ENCODE measurements around the gene PDHA2.

PDHA2 gene

GRCh38 chr4:95839891-95840290 lies at the start of gene PDHA2:
Gene PDHA2 (plus strand): TSS chr4:95840093. CDS start chr4:95840151, 58 bp downstream.
- Histone ChIP-seq H3K36me3 (ENCODE audit: insufficient read depth, insufficient read length, low read length) (no peaks in the 10 kb centered on the region), H3K4me3 (ENCODE audit: insufficient read length, low read depth) (no peak within 1 kb of the TSS), H3K27me3 (ENCODE audit: insufficient read depth, insufficient read length) (no peaks in the 10 kb centered on the region), H3K4me1 (ENCODE audit: insufficient read depth, insufficient read length) (no peaks in the 10 kb centered on the region), H3K9me3 (ENCODE audit: insufficient read depth, low read length) (no peaks in the 10 kb centered on the region), H3K9ac (ENCODE audit: insufficient read length, low read depth) (no peak within 1 kb of the TSS)
- no peak for DNase-seq (ENCODE audit: low read depth, low spot score)
- TF ChIP-seq SUZ12 (IDR thresholded peaks at IDR 0.05; ENCODE audit: extremely low read depth, insufficient read depth, insufficient read length): no peak
- no peak for TF ChIP-seq YY1 (IDR thresholded peaks at IDR 0.05; ENCODE audit: insufficient read depth, insufficient read length)
- TF ChIP-seq ZNF274 (IDR thresholded peaks at IDR 0.05; ENCODE audit: low read depth, low read length): no peak

DNA sequence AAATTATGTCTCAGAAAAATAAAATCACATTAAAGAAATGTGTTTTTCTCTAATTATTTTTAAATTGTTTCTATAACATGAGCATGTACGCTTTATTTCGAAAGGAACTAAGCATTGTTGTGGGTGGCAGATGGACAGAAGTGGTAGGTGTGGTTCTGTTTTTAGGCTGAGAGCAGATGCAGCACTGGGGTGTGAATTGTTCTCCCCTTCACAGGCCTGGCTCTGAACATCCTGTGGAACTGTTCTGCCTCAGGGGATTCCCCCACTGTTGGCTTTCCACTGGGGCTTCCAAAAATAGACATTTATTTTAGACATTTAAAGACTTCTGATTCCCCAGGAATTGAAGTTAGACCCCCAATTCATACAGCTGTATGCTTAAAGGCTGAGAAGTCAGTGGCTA lies 41.9 kb upstream of the PDHA2 start:
- Histone ChIP-seq H3K4me3 (ENCODE audit: insufficient read length, low read depth) (no peak overlapping the region), H3K9me3 (ENCODE audit: insufficient read depth, low read length) (no peaks in the 10 kb centered on the region), H3K27me3 (ENCODE audit: insufficient read depth, insufficient read length) (no peaks in the 10 kb centered on the region), H3K9ac (ENCODE audit: insufficient read length, low read depth) (no peak overlapping the region), H3K4me1 (ENCODE audit: insufficient read depth, insufficient read length) (no peaks in the 10 kb centered on the region), H3K36me3 (ENCODE audit: insufficient read depth, insufficient read length, low read length) (no peaks in the 10 kb centered on the region)
- no peak for DNase-seq (ENCODE audit: low read depth, low spot score)
- TF ChIP-seq ZNF274 (IDR thresholded peaks at IDR 0.05; ENCODE audit: low read depth, low read length) (no peak), SUZ12 (IDR thresholded peaks at IDR 0.05; ENCODE audit: extremely low read depth, insufficient read depth, insufficient read length) (no peak), YY1 (IDR thresholded peaks at IDR 0.05; ENCODE audit: insufficient read depth, insufficient read length) (no peak)

- no peaks in the 10 kb centered on the region for H3K9me3 ChIP-seq (ENCODE audit: insufficient read depth, low read length)
- no peak for TF ChIP-seq ZNF274 (IDR thresholded peaks at IDR 0.05; ENCODE audit: low read depth, low read length)
- TF ChIP-seq SUZ12 (IDR thresholded peaks at IDR 0.05; ENCODE audit: extremely low read depth, insufficient read depth, insufficient read length): no peak
- TF ChIP-seq YY1 (IDR thresholded peaks at IDR 0.05; ENCODE audit: insufficient read depth, insufficient read length): no peak
- no peaks in the 10 kb centered on the region for H3K27me3 ChIP-seq (ENCODE audit: insufficient read depth, insufficient read length)
- no peaks in the 10 kb centered on the region for H3K36me3 ChIP-seq (ENCODE audit: insufficient read depth, insufficient read length, low read length)
- H3K4me1 ChIP-seq (ENCODE audit: insufficient read depth, insufficient read length): no peaks in the 10 kb centered on the region
- no peak overlapping the region for H3K4me3 ChIP-seq (ENCODE audit: insufficient read length, low read depth)
- no peak for DNase-seq (ENCODE audit: low read depth, low spot score)
- H3K9ac ChIP-seq (ENCODE audit: insufficient read length, low read depth): no peak overlapping the region
Observed at GRCh38 chr4:95798727-95799126, 41.2 kb upstream of the PDHA2 start.

DNA sequence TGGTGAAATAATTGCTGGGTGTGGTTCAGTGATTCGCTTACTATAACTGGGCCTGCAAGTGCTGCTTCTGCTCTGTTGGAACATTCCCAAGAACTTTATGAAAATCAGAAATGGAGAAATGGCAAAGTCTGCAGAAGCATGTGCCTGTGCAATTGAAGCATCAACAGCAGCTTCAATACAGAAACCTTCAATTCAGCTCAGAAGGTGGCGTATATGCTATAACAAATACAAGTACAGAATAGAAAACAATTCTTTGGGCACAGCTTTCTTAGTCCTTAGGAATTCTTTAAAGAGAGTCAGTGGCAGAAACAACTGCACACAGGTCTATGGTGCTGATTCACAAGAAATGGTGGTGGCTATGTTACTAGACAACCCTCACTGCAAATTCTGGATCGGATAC lies 18.0 kb upstream of the PDHA2 start:
- Histone ChIP-seq H3K4me3 (ENCODE audit: insufficient read length, low read depth) (no peak overlapping the region), H3K27me3 (ENCODE audit: insufficient read depth, insufficient read length) (no peaks in the 10 kb centered on the region), H3K9me3 (ENCODE audit: insufficient read depth, low read length) (no peaks in the 10 kb centered on the region), H3K36me3 (ENCODE audit: insufficient read depth, insufficient read length, low read length) (no peaks in the 10 kb centered on the region), H3K4me1 (ENCODE audit: insufficient read depth, insufficient read length) (no peaks in the 10 kb centered on the region), H3K9ac (ENCODE audit: insufficient read length, low read depth) (no peak overlapping the region)
- TF ChIP-seq ZNF274 (IDR thresholded peaks at IDR 0.05; ENCODE audit: low read depth, low read length) (no peak), SUZ12 (IDR thresholded peaks at IDR 0.05; ENCODE audit: extremely low read depth, insufficient read depth, insufficient read length) (no peak), YY1 (IDR thresholded peaks at IDR 0.05; ENCODE audit: insufficient read depth, insufficient read length) (no peak)
- DNase-seq (ENCODE audit: low read depth, low spot score): no peak

- TF ChIP-seq YY1 (IDR thresholded peaks at IDR 0.05; ENCODE audit: insufficient read depth, insufficient read length) (no peak), ZNF274 (IDR thresholded peaks at IDR 0.05; ENCODE audit: low read depth, low read length) (no peak), SUZ12 (IDR thresholded peaks at IDR 0.05; ENCODE audit: extremely low read depth, insufficient read depth, insufficient read length) (no peak)
- H3K9me3 ChIP-seq (ENCODE audit: insufficient read depth, low read length): no peaks in the 10 kb centered on the region
- H3K27me3 ChIP-seq (ENCODE audit: insufficient read depth, insufficient read length): no peaks in the 10 kb centered on the region
- no peaks in the 10 kb centered on the region for H3K4me1 ChIP-seq (ENCODE audit: insufficient read depth, insufficient read length)
- no peaks in the 10 kb centered on the region for H3K36me3 ChIP-seq (ENCODE audit: insufficient read depth, insufficient read length, low read length)
- H3K9ac ChIP-seq (ENCODE audit: insufficient read length, low read depth): no peak overlapping the region
- no peak for DNase-seq (ENCODE audit: low read depth, low spot score)
- no peak overlapping the region for H3K4me3 ChIP-seq (ENCODE audit: insufficient read length, low read depth)
Observed at GRCh38 chr4:95825546-95825945, 14.3 kb upstream of the PDHA2 start.

- DNase-seq (ENCODE audit: low read depth, low spot score): no peak
- Histone ChIP-seq H3K36me3 (ENCODE audit: insufficient read depth, insufficient read length, low read length) (no peaks in the 10 kb centered on the region), H3K9ac (ENCODE audit: insufficient read length, low read depth) (no peak overlapping the region), H3K4me3 (ENCODE audit: insufficient read length, low read depth) (no peak overlapping the region), H3K9me3 (ENCODE audit: insufficient read depth, low read length) (no peaks in the 10 kb centered on the region), H3K27me3 (ENCODE audit: insufficient read depth, insufficient read length) (no peaks in the 10 kb centered on the region), H3K4me1 (ENCODE audit: insufficient read depth, insufficient read length) (no peaks in the 10 kb centered on the region)
- TF ChIP-seq YY1 (IDR thresholded peaks at IDR 0.05; ENCODE audit: insufficient read depth, insufficient read length) (no peak), ZNF274 (IDR thresholded peaks at IDR 0.05; ENCODE audit: low read depth, low read length) (no peak), SUZ12 (IDR thresholded peaks at IDR 0.05; ENCODE audit: extremely low read depth, insufficient read depth, insufficient read length) (no peak)
Observed at GRCh38 chr4:95830651-95831050, 9.2 kb upstream of the PDHA2 start.

DNA sequence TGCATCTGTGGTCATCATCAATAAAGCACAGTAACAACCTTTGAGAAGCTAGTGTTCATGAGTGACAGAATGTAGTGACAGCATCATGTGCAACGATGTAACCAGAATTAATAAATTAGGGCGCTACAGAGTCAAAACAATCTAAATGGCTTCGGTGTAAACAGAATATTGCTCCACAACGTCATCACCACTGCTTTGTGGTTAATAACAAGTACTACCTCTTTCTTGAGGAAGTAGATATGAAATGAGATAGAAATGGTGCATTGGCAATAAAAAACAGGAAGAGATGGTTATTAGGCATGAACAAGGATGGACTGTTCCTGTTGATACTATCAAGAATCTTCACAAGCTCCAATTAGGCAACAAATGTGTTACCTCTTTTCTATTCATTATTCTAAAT lies 8.7 kb upstream of the PDHA2 start:
- no peaks in the 10 kb centered on the region for H3K9me3 ChIP-seq (ENCODE audit: insufficient read depth, low read length)
- no peaks in the 10 kb centered on the region for H3K27me3 ChIP-seq (ENCODE audit: insufficient read depth, insufficient read length)
- no peak for DNase-seq (ENCODE audit: low read depth, low spot score)
- H3K4me1 ChIP-seq (ENCODE audit: insufficient read depth, insufficient read length): no peaks in the 10 kb centered on the region
- no peak overlapping the region for H3K4me3 ChIP-seq (ENCODE audit: insufficient read length, low read depth)
- no peak overlapping the region for H3K9ac ChIP-seq (ENCODE audit: insufficient read length, low read depth)
- TF ChIP-seq YY1 (IDR thresholded peaks at IDR 0.05; ENCODE audit: insufficient read depth, insufficient read length): no peak
- TF ChIP-seq SUZ12 (IDR thresholded peaks at IDR 0.05; ENCODE audit: extremely low read depth, insufficient read depth, insufficient read length): no peak
- TF ChIP-seq ZNF274 (IDR thresholded peaks at IDR 0.05; ENCODE audit: low read depth, low read length): no peak
- H3K36me3 ChIP-seq (ENCODE audit: insufficient read depth, insufficient read length, low read length): no peaks in the 10 kb centered on the region
